ENCODE data around the gene RLF. TPM values are rescaled to one million over a fixed set of nuclear protein-coding genes. Genes with fewer than 3 reads are reported as not detected.

Gene RLF
- total and polyA plus RNA-seq, 7 donors = 2.4 to 27.6 (median 19.9) TPM

GRCh38 chr1:40130892-40131291 lies 30.3 kb upstream of the RLF start:
- no peaks in the 10 kb centered on the region for H3K36me3 ChIP-seq
- H3K4me3 ChIP-seq = no peak overlapping the region
- no peaks in the 10 kb centered on the region for H3K9me3 ChIP-seq
- TF ChIP-seq CTCF (IDR thresholded peaks at IDR 0.05) (no peak), POLR2AphosphoS5 (IDR thresholded peaks at IDR 0.05) (no peak), EP300 (IDR thresholded peaks at IDR 0.05) (no peak), POLR2A (IDR thresholded peaks at IDR 0.05) (no peak)
- 4 to 5% methylated on average over 2 of the region's 2 CpGs for WGBS, 2 donors
- intact Hi-C loops (cut with DNase I) = no loop called here
- H3K27ac ChIP-seq = no peak overlapping the region
- DNase-seq = no peak
- H3K4me1 ChIP-seq = peaks cover 0 to 7% (median 7%) of the 10 kb centered on the region in 4 donors
- H3K27me3 ChIP-seq = peaks cover 0 to 46% (median 0%) of the 10 kb centered on the region in 3 donors

- intact Hi-C loops (cut with DNase I) = no loop called here
- WGBS, 2 donors = 46 to 62% methylated on average over 44 of the region's 44 CpGs
- Histone ChIP-seq H3K9me3 (no peaks in the 10 kb centered on the region), H3K27ac (no peak overlapping the region), H3K36me3 (no peaks in the 10 kb centered on the region), H3K27me3 (peaks cover 0 to 42% (median 0%) of the 10 kb centered on the region in 3 donors), H3K4me3 (peak overlapping the region in 2 of 4 donors; percentile 39 to 44), H3K4me1 (peaks cover 0 to 7% (median 7%) of the 10 kb centered on the region in 4 donors)
- DNase-seq = no peak
- TF ChIP-seq CTCF (IDR thresholded peaks at IDR 0.05) (no peak), EP300 (IDR thresholded peaks at IDR 0.05) (no peak), POLR2AphosphoS5 (IDR thresholded peaks at IDR 0.05) (no peak), POLR2A (IDR thresholded peaks at IDR 0.05) (no peak)
Measured at GRCh38 chr1:40132383-40133311, 28.5 kb upstream of the RLF start.

DNA sequence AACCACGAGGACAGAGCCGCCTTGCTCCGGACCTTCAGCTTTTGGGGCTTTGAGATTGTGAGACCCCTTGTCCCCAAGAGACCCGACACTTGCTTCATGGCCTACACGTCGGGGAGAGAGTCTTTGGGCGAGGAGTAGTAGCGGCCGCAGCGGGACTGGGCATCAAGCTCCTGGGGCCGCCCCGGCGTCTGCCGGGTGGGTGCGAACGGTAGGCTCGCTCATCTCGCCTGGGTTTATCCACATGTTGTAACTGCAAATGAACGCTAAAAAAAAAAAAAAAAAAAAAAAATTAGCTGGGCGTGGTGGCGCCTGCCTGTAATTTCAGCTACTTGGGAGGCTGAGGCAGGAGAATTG lies 27.9 kb upstream of the RLF start:
- TF ChIP-seq CTCF (IDR thresholded peaks at IDR 0.05) = no peak
- TF ChIP-seq EP300 (IDR thresholded peaks at IDR 0.05) = no peak
- TF ChIP-seq POLR2A (IDR thresholded peaks at IDR 0.05) = no peak
- TF ChIP-seq POLR2AphosphoS5 (IDR thresholded peaks at IDR 0.05) = no peak
- Histone ChIP-seq H3K36me3 (no peaks in the 10 kb centered on the region), H3K27ac (no peak overlapping the region), H3K9me3 (no peaks in the 10 kb centered on the region), H3K27me3 (peaks cover 0 to 42% (median 0%) of the 10 kb centered on the region in 3 donors), H3K4me3 (peak overlapping the region in 2 of 4 donors; percentile 39 to 44), H3K4me1 (peaks cover 0 to 7% (median 7%) of the 10 kb centered on the region in 4 donors)
- DNase-seq = no peak
- WGBS, 2 donors = 85 to 86% methylated on average over 21 of the region's 21 CpGs
- intact Hi-C loops (cut with DNase I) = no loop called here

- Histone ChIP-seq H3K9me3 (no peaks in the 10 kb centered on the region), H3K36me3 (no peaks in the 10 kb centered on the region), H3K4me1 (peaks cover 0 to 7% (median 7%) of the 10 kb centered on the region in 4 donors), H3K27me3 (peaks cover 0 to 42% (median 0%) of the 10 kb centered on the region in 3 donors), H3K4me3 (no peak overlapping the region), H3K27ac (no peak overlapping the region)
- no peak for DNase-seq
- 52 to 61% methylated on average over 2 of the region's 2 CpGs for WGBS, 2 donors
- intact Hi-C loops (cut with DNase I) = no loop called here
- TF ChIP-seq CTCF (IDR thresholded peaks at IDR 0.05) (no peak), POLR2A (IDR thresholded peaks at IDR 0.05) (no peak), POLR2AphosphoS5 (IDR thresholded peaks at IDR 0.05) (no peak), EP300 (IDR thresholded peaks at IDR 0.05) (no peak)
Measured at GRCh38 chr1:40133839-40134238, 27.3 kb upstream of the RLF start.
